ENCODE data around the gene IL13RA1.
A peak's percentile ranks its signal among the peaks of the same experiment; 100 is the strongest.
"Not testable (repeated sequence)": the region's sequence is repeated elsewhere in the genome, so short reads cannot be mapped to it uniquely, and the experiment has no call there.

Gene IL13RA1

DNA sequence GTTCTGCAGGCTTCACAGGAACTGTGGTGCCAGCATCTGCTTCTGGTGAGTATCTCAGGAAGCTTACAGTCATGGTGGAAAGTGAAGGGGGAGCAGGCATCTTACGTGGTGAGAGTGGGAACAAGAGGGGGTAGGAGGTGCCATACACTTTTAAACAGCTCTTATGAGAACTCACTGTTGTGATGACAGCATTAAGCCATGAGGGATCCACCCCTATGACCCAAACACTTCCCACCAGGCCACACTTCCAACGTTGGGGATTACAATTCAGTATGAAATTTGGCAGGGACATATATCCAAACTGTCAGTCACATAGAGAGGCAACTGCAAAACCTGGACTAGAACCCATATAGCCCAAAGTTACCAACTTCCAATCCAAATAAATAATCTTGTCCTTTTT, 53.1 kb downstream of the IL13RA1 start:
- Histone ChIP-seq H3K27me3 (ENCODE audit: control insufficient read depth, insufficient read depth, low read length) (no peaks in the 10 kb centered on the region), H3K4me3 (ENCODE audit: low read depth, low read length) (no peak overlapping the region), H3K4me1 (ENCODE audit: control insufficient read depth, insufficient read depth, low read length) (no peaks in the 10 kb centered on the region), H3K9ac (ENCODE audit: low read depth, low read length) (no peak overlapping the region), H3K36me3 (ENCODE audit: control insufficient read depth, insufficient read depth, low read length) (no peaks in the 10 kb centered on the region), H3K27ac (ENCODE audit: low read depth, low read length) (no peak overlapping the region), H3K9me3 (ENCODE audit: control insufficient read depth, insufficient read depth, low read length) (no peaks in the 10 kb centered on the region)

DNA sequence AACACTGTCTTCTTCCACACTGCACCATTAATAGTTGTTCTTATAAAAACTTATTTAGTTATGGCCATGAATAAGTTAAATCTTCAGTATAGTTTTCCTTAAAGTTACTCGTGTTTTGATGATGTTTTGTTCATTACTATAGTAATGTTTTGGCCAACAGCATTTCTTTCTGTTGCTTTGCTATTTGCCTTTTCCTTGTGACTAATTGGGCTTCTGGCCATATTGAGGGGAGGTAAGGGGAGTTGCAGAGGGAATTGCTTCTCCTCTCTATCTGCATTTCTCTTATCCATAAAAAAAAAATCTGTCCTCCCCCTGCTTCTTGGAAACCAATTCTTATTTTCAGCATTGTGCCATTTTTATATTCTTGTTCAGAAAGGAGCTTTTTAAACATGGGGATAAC, 53.5 kb downstream of the IL13RA1 start:
- Histone ChIP-seq H3K9me3 (ENCODE audit: control insufficient read depth, insufficient read depth, low read length) (no peaks in the 10 kb centered on the region), H3K27ac (ENCODE audit: low read depth, low read length) (no peak overlapping the region), H3K4me1 (ENCODE audit: control insufficient read depth, insufficient read depth, low read length) (no peaks in the 10 kb centered on the region), H3K36me3 (ENCODE audit: control insufficient read depth, insufficient read depth, low read length) (no peaks in the 10 kb centered on the region), H3K27me3 (ENCODE audit: control insufficient read depth, insufficient read depth, low read length) (no peaks in the 10 kb centered on the region), H3K4me3 (ENCODE audit: low read depth, low read length) (no peak overlapping the region), H3K9ac (ENCODE audit: low read depth, low read length) (no peak overlapping the region)

DNA sequence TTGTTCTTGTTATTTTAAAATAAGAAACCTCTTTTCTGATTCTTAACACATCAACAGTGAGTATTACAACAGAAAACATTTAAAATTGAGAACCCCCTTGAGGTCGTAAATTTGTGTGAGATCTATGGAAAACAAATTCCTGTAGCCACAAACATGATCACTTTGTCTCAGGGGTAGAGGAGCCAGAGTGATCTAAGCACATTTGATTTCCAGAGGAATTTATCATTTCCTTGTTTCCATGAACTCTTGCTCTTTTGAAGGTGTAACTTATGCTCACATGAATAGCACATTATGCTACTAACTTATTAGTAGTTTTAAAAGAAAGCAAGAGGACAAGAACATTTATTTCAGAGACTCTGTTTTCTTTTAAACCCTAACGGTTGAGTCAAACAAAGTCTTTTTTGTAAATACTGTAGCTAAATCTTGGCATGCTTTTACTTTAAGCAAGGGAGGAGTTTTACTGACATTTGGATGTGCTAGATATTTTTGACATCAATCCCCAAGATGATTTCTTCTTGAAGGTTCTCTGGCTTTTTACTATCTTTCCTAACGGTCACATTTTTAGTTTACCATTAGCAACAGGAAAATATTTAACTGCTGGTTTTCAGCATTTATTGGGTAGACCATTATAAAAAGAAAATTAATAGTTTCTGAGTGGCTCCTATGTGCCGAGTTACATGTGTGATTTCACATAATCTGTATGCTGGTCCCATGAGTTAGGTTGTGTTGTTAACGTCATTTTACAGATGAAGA, 68.3 kb downstream of the IL13RA1 start:
- no peaks in the 10 kb centered on the region for H3K36me3 ChIP-seq (ENCODE audit: control insufficient read depth, insufficient read depth, low read length)
- no peak overlapping the region for H3K9ac ChIP-seq (ENCODE audit: low read depth, low read length)
- H3K9me3 ChIP-seq (ENCODE audit: control insufficient read depth, insufficient read depth, low read length), result no peaks in the 10 kb centered on the region
- no peaks in the 10 kb centered on the region for H3K27me3 ChIP-seq (ENCODE audit: control insufficient read depth, insufficient read depth, low read length)
- no peak overlapping the region for H3K4me3 ChIP-seq (ENCODE audit: low read depth, low read length)
- H3K27ac ChIP-seq (ENCODE audit: low read depth, low read length), result no peak overlapping the region
- H3K4me1 ChIP-seq (ENCODE audit: control insufficient read depth, insufficient read depth, low read length), result peaks cover 17% of the 10 kb centered on the region; the same call in 1 of the 2 replicates

DNA sequence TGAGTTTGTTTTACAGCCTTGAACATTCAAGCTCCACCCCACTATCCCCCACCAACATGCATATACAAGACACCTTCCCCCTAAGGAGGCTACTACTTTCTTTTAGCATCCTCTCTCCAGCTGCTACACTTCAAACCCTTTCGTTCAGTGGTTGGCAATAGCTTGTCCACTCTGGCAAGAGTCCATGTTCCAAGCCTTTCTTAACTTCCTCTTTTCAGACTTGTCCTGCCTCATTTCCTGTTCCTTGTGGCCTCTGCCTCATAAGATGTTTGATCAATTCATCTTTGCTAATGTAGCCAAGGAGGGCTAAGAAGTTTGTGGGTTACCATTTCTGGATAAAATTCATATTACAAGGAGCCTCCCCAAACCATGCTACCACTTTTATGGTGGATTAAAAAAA, 75.5 kb downstream of the IL13RA1 start:
- no peaks in the 10 kb centered on the region for H3K9me3 ChIP-seq (ENCODE audit: control insufficient read depth, insufficient read depth, low read length)
- no peaks in the 10 kb centered on the region for H3K4me1 ChIP-seq (ENCODE audit: control insufficient read depth, insufficient read depth, low read length)
- no peak overlapping the region for H3K4me3 ChIP-seq (ENCODE audit: low read depth, low read length)
- no peaks in the 10 kb centered on the region for H3K27me3 ChIP-seq (ENCODE audit: control insufficient read depth, insufficient read depth, low read length)
- no peak overlapping the region for H3K27ac ChIP-seq (ENCODE audit: low read depth, low read length)
- no peaks in the 10 kb centered on the region for H3K36me3 ChIP-seq (ENCODE audit: control insufficient read depth, insufficient read depth, low read length)
- no peak overlapping the region for H3K9ac ChIP-seq (ENCODE audit: low read depth, low read length)

DNA sequence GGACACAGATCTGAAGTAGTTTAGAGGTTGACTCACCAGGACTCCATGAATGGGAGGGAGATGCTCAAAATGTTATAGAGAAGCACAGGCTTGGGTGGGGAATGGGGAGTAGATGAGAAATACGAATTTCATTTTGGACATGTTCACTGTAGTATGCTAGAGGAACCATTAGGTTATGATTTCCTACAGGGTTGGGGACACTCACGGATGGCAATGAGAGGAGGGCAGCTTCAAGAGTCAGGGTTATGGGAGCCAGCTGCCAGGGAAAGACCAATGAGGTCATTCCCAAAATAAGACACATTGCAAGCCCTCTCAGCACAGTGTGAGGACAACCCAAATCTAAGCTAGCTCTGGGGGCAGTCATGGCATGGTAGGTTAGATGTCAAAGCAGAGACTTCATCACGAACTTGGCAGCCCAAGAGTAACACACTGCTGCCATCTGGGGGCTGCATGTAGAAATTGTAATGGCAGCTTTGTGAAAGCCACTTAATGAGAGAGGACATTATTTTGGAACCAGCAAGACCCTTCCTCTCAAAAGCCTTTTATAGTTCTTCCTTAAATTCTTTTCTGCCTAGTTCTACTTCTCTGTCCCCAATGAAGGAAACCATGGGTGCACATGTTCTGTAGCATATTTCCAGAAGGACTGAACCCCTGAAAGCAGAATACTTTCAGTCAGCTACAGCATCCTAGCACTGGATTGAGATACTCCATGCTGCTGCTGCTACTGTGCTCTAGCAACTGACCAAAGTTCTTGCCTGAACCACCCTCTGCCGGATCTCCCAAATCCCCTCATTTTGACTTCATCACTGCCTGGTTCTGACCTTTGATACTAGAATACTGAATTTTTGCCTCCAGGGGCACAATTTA, 80.0 kb downstream of the IL13RA1 start:
- Histone ChIP-seq H3K27ac (ENCODE audit: low read depth, low read length) (no peak overlapping the region), H3K9me3 (ENCODE audit: control insufficient read depth, insufficient read depth, low read length) (no peaks in the 10 kb centered on the region), H3K36me3 (ENCODE audit: control insufficient read depth, insufficient read depth, low read length) (no peaks in the 10 kb centered on the region), H3K9ac (ENCODE audit: low read depth, low read length) (no peak overlapping the region), H3K27me3 (ENCODE audit: control insufficient read depth, insufficient read depth, low read length) (no peaks in the 10 kb centered on the region), H3K4me1 (ENCODE audit: control insufficient read depth, insufficient read depth, low read length) (no peaks in the 10 kb centered on the region), H3K4me3 (ENCODE audit: low read depth, low read length) (no peak overlapping the region)

DNA sequence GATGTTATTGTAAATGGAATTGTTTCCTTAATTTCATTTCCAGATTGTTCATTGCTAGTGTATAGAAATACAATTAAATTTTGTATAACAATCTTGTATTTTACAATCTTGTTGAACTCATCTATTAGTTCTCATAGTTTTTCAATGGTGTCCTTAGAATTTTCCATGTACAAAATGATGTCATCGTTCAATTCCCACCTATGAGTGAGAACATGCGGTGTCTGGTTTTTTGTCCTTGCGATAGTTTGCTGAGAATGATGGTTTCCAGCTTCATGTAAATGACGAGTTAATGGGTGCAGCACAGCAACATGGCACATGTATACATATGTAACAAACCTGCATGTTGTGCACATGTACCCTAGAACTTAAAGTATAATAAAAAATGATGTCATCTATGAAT, 89.9 kb downstream of the IL13RA1 start:
- not testable (repeated sequence) for H3K36me3 ChIP-seq (ENCODE audit: control insufficient read depth, insufficient read depth, low read length); H3K4me1 ChIP-seq (ENCODE audit: control insufficient read depth, insufficient read depth, low read length); H3K4me3 ChIP-seq (ENCODE audit: low read depth, low read length); H3K27ac ChIP-seq (ENCODE audit: low read depth, low read length); H3K9ac ChIP-seq (ENCODE audit: low read depth, low read length); H3K9me3 ChIP-seq (ENCODE audit: control insufficient read depth, insufficient read depth, low read length)
- H3K27me3 ChIP-seq (ENCODE audit: control insufficient read depth, insufficient read depth, low read length), result peaks cover 24% of the 10 kb centered on the region

DNA sequence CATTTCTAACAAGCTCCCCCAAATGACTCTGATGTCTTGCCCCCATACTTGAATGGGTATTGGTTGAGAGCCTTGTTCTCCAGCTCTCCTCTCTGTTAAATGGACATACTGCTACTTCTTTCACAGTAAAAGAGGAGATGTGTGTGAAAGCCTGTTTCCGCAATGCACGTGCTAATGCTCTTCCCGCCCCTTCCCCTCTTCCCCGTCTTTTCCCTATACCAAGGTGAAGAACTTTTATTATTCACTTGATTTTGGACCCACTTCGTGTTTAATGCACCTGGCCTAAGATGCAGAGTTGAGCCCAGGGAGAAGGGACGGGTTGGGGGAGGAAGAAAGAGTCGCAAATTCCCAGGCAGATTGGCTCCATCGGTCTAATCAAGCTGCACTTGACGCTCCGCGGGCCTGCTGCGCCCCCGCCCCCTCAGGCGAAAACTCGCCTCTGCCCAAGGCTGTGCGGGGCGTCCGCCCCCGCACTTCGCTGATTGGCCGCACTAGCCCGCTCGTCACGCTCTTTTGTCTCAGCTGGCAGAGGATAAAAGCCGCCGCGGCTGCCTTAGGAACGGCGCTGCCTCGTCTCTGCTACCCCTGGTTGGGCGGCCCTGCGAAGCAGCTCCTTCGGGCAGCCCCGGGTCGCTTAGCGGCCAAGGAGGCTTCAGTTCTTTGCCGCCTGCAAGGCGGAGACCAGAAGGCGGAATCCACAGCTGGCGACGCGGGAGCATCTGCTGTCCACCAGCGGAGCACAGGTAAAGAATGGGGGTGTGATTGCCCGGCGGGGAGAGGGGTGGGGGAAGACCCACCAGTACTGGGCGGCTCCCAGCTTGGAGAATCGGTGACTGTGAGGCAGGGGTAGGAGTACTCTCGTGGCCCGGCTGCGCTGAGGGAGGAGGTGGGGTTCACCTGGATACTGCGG, 96.1 kb downstream of the IL13RA1 start, which contains the start of gene ZCCHC12:
ZCCHC12 (plus strand) TSS at position 562 of the 910 bp plus-strand sequence. CDS start 1,421 bp downstream, outside the sequence.
- Histone ChIP-seq H3K27me3 (ENCODE audit: control insufficient read depth, insufficient read depth, low read length) (peaks cover 87% of the 10 kb centered on the region), H3K36me3 (ENCODE audit: control insufficient read depth, insufficient read depth, low read length) (no peaks in the 10 kb centered on the region), H3K9ac (ENCODE audit: low read depth, low read length) (no peak within 1 kb of the TSS)

DNA sequence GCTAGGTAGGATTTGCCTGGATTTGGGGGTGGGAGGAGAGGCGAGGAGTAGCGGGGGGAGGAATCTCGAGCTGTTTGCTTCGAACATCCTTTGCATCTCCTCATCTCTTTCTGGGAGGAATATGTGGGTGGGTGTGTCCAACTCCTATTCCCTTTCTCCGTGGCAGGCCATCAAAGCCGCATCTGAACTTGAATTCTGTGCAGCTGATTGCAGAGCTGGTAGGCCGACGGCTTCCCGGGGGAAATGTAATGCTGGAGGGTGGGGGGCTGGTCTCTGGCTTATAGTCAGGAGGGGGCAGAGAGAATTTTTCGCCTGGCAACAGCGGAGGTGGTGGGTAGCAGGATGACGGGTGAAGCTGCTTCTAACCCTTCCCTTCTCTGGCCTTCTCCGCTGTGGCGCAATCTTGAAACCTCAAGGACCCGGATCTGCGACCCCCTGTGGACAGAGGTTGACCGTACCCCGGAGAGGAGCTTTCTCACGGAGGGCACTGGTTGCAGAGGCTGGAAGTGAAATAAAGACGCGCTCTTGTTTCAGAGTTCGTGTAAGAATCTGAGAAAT, 96.8 kb downstream of the IL13RA1 start:
- peaks cover 5% of the 10 kb centered on the region; the same call in 1 of the 2 replicates for H3K9me3 ChIP-seq (ENCODE audit: control insufficient read depth, insufficient read depth, low read length)
- no peaks in the 10 kb centered on the region for H3K36me3 ChIP-seq (ENCODE audit: control insufficient read depth, insufficient read depth, low read length)
- peaks cover 94% of the 10 kb centered on the region for H3K27me3 ChIP-seq (ENCODE audit: control insufficient read depth, insufficient read depth, low read length)
- peaks cover 17% of the 10 kb centered on the region for H3K4me1 ChIP-seq (ENCODE audit: control insufficient read depth, insufficient read depth, low read length)
- H3K9ac ChIP-seq (ENCODE audit: low read depth, low read length), result no peak overlapping the region
- H3K4me3 ChIP-seq (ENCODE audit: low read depth, low read length), result peak overlapping the region; percentile 52
- no peak overlapping the region for H3K27ac ChIP-seq (ENCODE audit: low read depth, low read length)

More for the DNA sequence above, 96.1 kb downstream of the IL13RA1 start, which contains the start of gene ZCCHC12:
- Histone ChIP-seq H3K27ac (ENCODE audit: low read depth, low read length) (no peak within 1 kb of the TSS), H3K4me3 (ENCODE audit: low read depth, low read length) (peak within 1 kb of the TSS; percentile 52), H3K4me1 (ENCODE audit: control insufficient read depth, insufficient read depth, low read length) (peaks cover 17% of the 10 kb centered on the region), H3K9me3 (ENCODE audit: control insufficient read depth, insufficient read depth, low read length) (peaks cover 5% of the 10 kb centered on the region; the same call in 1 of the 2 replicates)

DNA sequence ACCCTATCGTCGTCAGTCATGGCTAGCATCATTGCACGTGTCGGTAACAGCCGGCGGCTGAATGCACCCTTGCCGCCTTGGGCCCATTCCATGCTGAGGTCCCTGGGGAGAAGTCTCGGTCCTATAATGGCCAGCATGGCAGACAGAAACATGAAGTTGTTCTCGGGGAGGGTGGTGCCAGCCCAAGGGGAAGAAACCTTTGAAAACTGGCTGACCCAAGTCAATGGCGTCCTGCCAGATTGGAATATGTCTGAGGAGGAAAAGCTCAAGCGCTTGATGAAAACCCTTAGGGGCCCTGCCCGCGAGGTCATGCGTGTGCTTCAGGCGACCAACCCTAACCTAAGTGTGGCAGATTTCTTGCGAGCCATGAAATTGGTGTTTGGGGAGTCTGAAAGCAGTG, 97.8 kb downstream of the IL13RA1 start:
- Histone ChIP-seq H3K9me3 (ENCODE audit: control insufficient read depth, insufficient read depth, low read length) (peaks cover 5% of the 10 kb centered on the region; the same call in 1 of the 2 replicates), H3K9ac (ENCODE audit: low read depth, low read length) (no peak overlapping the region), H3K27me3 (ENCODE audit: control insufficient read depth, insufficient read depth, low read length) (peaks cover 98% of the 10 kb centered on the region), H3K27ac (ENCODE audit: low read depth, low read length) (no peak overlapping the region), H3K36me3 (ENCODE audit: control insufficient read depth, insufficient read depth, low read length) (no peaks in the 10 kb centered on the region), H3K4me3 (ENCODE audit: low read depth, low read length) (no peak overlapping the region), H3K4me1 (ENCODE audit: control insufficient read depth, insufficient read depth, low read length) (peaks cover 17% of the 10 kb centered on the region)

DNA sequence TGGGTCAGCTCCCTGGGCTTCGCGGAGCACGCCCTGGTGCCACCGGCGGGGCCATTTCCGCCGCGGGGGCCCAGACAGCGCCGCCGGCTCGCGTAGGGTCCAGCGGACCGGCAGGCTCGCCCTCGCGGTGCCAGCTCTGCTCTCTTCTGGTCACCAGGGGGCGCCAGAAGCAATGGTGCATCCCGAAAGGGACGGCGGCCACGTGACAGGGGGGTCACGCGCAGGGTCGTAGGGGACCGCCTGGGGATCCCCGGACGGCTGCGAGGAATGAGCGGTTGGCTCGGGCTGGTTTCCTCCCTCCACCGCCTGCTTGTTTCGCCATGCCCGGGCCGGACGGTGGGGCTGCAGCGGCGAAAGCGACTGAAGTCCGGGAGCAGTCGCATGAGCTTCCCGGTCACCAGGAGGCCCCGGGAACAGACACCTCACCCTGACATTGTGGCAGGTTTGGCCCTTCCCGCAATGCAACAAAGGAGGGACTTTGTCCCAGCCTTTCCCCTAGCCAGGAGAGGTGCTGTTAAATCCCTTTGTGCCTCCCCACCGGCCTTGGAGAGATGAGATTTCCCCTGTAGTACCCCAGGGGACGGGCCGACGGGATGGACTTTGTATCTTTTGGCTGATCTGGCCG, 112.0 kb downstream of the IL13RA1 start:
- H3K9me3 ChIP-seq (ENCODE audit: control insufficient read depth, insufficient read depth, low read length), result no peaks in the 10 kb centered on the region
- H3K9ac ChIP-seq (ENCODE audit: low read depth, low read length), result peak overlapping the region; percentile 50
- peaks cover 6% of the 10 kb centered on the region; the same call in 1 of the 2 replicates for H3K4me1 ChIP-seq (ENCODE audit: control insufficient read depth, insufficient read depth, low read length)
- peaks cover 32% of the 10 kb centered on the region for H3K27me3 ChIP-seq (ENCODE audit: control insufficient read depth, insufficient read depth, low read length)
- H3K27ac ChIP-seq (ENCODE audit: low read depth, low read length), result no peak overlapping the region
- H3K4me3 ChIP-seq (ENCODE audit: low read depth, low read length), result peak overlapping the region; percentile 60
- H3K36me3 ChIP-seq (ENCODE audit: control insufficient read depth, insufficient read depth, low read length), result no peaks in the 10 kb centered on the region
